HG03354 (cell line): ENCODE data around the gene SGCD.

Source experiments
- ATAC-seq: cut with Tn5 transposase; IDR thresholded peaks from one replicate; pipeline ENCODE4 v1.9.1; 2021; ENCODE audit warnings: mild to moderate bottlenecking; ENCODE audit not compliant: unreplicated experiment, poor library complexity, severe bottlenecking

Gene SGCD

GRCh38 chr5:156534906-156535485, 208.0 kb downstream of the SGCD start:
- ATAC-seq: no peak

- ATAC-seq: no peak
Measured at GRCh38 chr5:156540491-156540890, 213.5 kb downstream of the SGCD start.

- ATAC-seq: no peak
Measured at GRCh38 chr5:156541582-156541981, 214.6 kb downstream of the SGCD start.

GRCh38 chr5:156543348-156544145, 216.6 kb downstream of the SGCD start:
- ATAC-seq: no peak

- ATAC-seq: no peak
Measured at GRCh38 chr5:156552855-156553358, 225.9 kb downstream of the SGCD start.

- ATAC-seq: no peak
Measured at GRCh38 chr5:156556666-156557406, 229.9 kb downstream of the SGCD start.

GRCh38 chr5:156560002-156560401, 233.0 kb downstream of the SGCD start:
- ATAC-seq: no peak

GRCh38 chr5:156561651-156562050, 234.7 kb downstream of the SGCD start:
- no peak for ATAC-seq

GRCh38 chr5:156570615-156571014, 243.7 kb downstream of the SGCD start:
- ATAC-seq: no peak

GRCh38 chr5:156581725-156582124, 254.8 kb downstream of the SGCD start:
- ATAC-seq: no peak

GRCh38 chr5:156582193-156582598, 255.2 kb downstream of the SGCD start:
- ATAC-seq: no peak

- ATAC-seq: no peak
Measured at GRCh38 chr5:156584871-156585270, 257.9 kb downstream of the SGCD start.

- ATAC-seq: no peak
Measured at GRCh38 chr5:156585999-156586398, 259.0 kb downstream of the SGCD start.

- ATAC-seq: no peak
Measured at GRCh38 chr5:156587012-156587411, 260.0 kb downstream of the SGCD start.

- no peak for ATAC-seq
Measured at GRCh38 chr5:156588306-156588705, 261.3 kb downstream of the SGCD start.

- ATAC-seq: no peak
Measured at GRCh38 chr5:156589104-156589945, 262.4 kb downstream of the SGCD start.

- ATAC-seq: no peak
Measured at GRCh38 chr5:156589946-156590216, 262.9 kb downstream of the SGCD start.

GRCh38 chr5:156590978-156591377, 264.0 kb downstream of the SGCD start:
- no peak for ATAC-seq

- ATAC-seq: no peak
Measured at GRCh38 chr5:156591631-156592030, 264.7 kb downstream of the SGCD start.

- ATAC-seq: no peak
Measured at GRCh38 chr5:156593546-156593945, 266.6 kb downstream of the SGCD start.
